ENCODE data around the gene HDAC9.

DNA sequence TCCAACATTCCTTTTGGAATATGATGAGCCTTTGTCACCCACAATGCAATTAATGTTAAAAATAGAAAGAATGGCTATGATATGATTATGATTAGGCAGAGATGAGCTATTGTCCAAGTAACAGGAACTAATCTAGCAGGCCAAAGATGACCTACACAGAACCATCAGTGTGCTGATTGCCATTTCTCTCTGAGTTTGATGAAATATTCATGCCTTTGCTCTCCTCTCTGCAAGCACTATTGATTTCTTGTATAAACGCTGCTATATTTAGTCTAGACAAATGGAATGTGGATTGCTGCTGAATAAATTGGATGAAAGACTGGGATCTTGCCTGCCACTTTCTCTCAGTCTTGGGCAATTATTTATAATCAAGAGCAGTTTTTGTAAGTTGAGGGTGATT lies 85.4 kb downstream of the HDAC9 start:
- TF ChIP-seq, protein P1, sequence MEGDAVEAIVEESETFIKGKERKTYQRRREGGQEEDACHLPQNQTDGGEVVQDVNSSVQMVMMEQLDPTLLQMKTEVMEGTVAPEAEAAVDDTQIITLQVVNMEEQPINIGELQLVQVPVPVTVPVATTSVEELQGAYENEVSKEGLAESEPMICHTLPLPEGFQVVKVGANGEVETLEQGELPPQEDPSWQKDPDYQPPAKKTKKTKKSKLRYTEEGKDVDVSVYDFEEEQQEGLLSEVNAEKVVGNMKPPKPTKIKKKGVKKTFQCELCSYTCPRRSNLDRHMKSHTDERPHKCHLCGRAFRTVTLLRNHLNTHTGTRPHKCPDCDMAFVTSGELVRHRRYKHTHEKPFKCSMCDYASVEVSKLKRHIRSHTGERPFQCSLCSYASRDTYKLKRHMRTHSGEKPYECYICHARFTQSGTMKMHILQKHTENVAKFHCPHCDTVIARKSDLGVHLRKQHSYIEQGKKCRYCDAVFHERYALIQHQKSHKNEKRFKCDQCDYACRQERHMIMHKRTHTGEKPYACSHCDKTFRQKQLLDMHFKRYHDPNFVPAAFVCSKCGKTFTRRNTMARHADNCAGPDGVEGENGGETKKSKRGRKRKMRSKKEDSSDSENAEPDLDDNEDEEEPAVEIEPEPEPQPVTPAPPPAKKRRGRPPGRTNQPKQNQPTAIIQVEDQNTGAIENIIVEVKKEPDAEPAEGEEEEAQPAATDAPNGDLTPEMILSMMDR (IDR thresholded peaks at IDR 0.05; ENCODE audit: insufficient read depth, low read length, poor library complexity, severe bottlenecking), result no peak
- TF ChIP-seq EZH2phosphoT487 (conservative IDR thresholded peaks at IDR 0.05; ENCODE audit: low read length), result no peak
